ENCODE results near the gene MGST3.
"Not testable (repeated sequence)": the region's sequence is repeated elsewhere in the genome, so short reads cannot be mapped to it uniquely, and the experiment has no call there.

The MGST3 gene

GRCh38 chr1:165683848-165684485 is 52.9 kb downstream of the MGST3 start:
- no peak for TF ChIP-seq POLR2A (IDR thresholded peaks at IDR 0.05; ENCODE audit: low read depth, low read length)
- no peak for DNase-seq (ENCODE audit: insufficient read length, low spot score)
- no peak for FAIRE-seq

GRCh38 chr1:165686121-165686970 is 55.3 kb downstream of the MGST3 start:
- no peak for TF ChIP-seq POLR2A (IDR thresholded peaks at IDR 0.05; ENCODE audit: low read depth, low read length)
- FAIRE-seq: no peak
- no peak for DNase-seq (ENCODE audit: insufficient read length, low spot score)

GRCh38 chr1:165686971-165687433 is 56.0 kb downstream of the MGST3 start:
- FAIRE-seq (no peak), DNase-seq (ENCODE audit: insufficient read length, low spot score) (no peak)
- no peak for TF ChIP-seq POLR2A (IDR thresholded peaks at IDR 0.05; ENCODE audit: low read depth, low read length)

GRCh38 chr1:165688046-165688445 is 57.0 kb downstream of the MGST3 start:
- FAIRE-seq (no peak), DNase-seq (ENCODE audit: insufficient read length, low spot score) (no peak)
- TF ChIP-seq POLR2A (IDR thresholded peaks at IDR 0.05; ENCODE audit: low read depth, low read length): no peak

- no peak for TF ChIP-seq POLR2A (IDR thresholded peaks at IDR 0.05; ENCODE audit: low read depth, low read length)
- FAIRE-seq (no peak), DNase-seq (ENCODE audit: insufficient read length, low spot score) (no peak)
Observed at GRCh38 chr1:165695031-165695430, 64.0 kb downstream of the MGST3 start.

- DNase-seq (ENCODE audit: insufficient read length, low spot score) (no peak), FAIRE-seq (no peak)
- TF ChIP-seq POLR2A (IDR thresholded peaks at IDR 0.05; ENCODE audit: low read depth, low read length): no peak
Observed at GRCh38 chr1:165696625-165697100, 65.6 kb downstream of the MGST3 start.

- DNase-seq (ENCODE audit: insufficient read length, low spot score): no peak
- TF ChIP-seq POLR2A (IDR thresholded peaks at IDR 0.05; ENCODE audit: low read depth, low read length): no peak
- FAIRE-seq: no peak
Observed at GRCh38 chr1:165697491-165697880, 66.5 kb downstream of the MGST3 start.

GRCh38 chr1:165697881-165698760 is 67.1 kb downstream of the MGST3 start, which contains the start of gene ALDH9A1:
Gene ALDH9A1 (minus strand): TSS chr1:165698562. CDS start chr1:165698558, 4 bp downstream.
- TF ChIP-seq POLR2A (IDR thresholded peaks at IDR 0.05; ENCODE audit: low read depth, low read length): peak; percentile 86
- peak; percentile 84 for DNase-seq (ENCODE audit: insufficient read length, low spot score)
- FAIRE-seq: peak; percentile 50

- no peak for DNase-seq (ENCODE audit: insufficient read length, low spot score)
- TF ChIP-seq POLR2A (IDR thresholded peaks at IDR 0.05; ENCODE audit: low read depth, low read length): no peak
- no peak for FAIRE-seq
Observed at GRCh38 chr1:165698761-165699052, 67.7 kb downstream of the MGST3 start.

GRCh38 chr1:165699577-165699976 is 68.5 kb downstream of the MGST3 start:
- TF ChIP-seq POLR2A (IDR thresholded peaks at IDR 0.05; ENCODE audit: low read depth, low read length): no peak
- FAIRE-seq (no peak), DNase-seq (ENCODE audit: insufficient read length, low spot score) (no peak)

GRCh38 chr1:165701922-165702321 is 70.9 kb downstream of the MGST3 start:
- not testable (repeated sequence) for FAIRE-seq; DNase-seq (ENCODE audit: insufficient read length, low spot score)

GRCh38 chr1:165703648-165704047 is 72.6 kb downstream of the MGST3 start:
- no peak for TF ChIP-seq POLR2A (IDR thresholded peaks at IDR 0.05; ENCODE audit: low read depth, low read length)
- FAIRE-seq: no peak
- no peak for DNase-seq (ENCODE audit: insufficient read length, low spot score)
